Central memory CD4-positive, alpha-beta T cell (primary cell): ENCODE data around the gene OR12D2.
"Not testable (repeated sequence)": the region's sequence is repeated elsewhere in the genome, so short reads cannot be mapped to it uniquely, and the experiment has no call there.

ENCODE experiments used
- DNase-seq: peaks from one replicate; pipeline ENCODE4 v3.0.0; 2022
- total RNA-seq, 3 experiments: gene quantifications; one replicate each; lab custom pipeline; 2026; lab: John Stamatoyannopoulos, UW

Gene OR12D2, protein sequence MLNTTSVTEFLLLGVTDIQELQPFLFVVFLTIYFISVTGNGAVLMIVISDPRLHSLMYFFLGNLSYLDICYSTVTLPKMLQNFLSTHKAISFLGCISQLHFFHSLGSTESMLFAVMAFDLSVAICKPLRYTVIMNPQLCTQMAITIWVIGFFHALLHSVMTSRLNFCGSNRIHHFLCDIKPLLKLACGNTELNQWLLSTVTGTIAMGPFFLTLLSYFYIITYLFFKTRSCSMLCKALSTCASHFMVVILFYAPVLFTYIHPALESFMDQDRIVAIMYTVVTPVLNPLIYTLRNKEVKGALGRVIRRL
- total RNA-seq: 0 reads per million in 3 experiments

DNA sequence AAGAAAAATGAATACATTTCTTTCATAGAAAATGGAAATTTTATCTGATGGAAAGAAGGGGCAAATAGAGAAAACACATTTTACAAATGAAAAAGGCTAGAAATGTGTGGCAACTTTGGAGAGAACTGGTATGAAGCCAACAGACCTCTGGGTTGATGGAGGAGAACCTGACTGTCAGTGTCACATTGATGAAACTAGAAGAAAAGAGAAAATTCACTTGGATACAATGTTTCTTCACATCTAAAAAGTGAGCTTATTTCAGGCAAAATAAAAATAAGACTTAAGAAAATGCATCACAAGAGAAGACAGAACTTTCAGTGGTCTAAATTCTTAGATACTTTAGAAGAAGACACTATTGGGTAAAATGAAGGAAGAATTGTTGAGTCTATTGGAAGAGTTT is at the start of gene OR12D2:
TSS of gene OR12D2 (plus strand) at position 301 of the 400 bp plus-strand sequence. CDS start 1,069 bp downstream, outside the sequence.
- DNase-seq: no peak

DNA sequence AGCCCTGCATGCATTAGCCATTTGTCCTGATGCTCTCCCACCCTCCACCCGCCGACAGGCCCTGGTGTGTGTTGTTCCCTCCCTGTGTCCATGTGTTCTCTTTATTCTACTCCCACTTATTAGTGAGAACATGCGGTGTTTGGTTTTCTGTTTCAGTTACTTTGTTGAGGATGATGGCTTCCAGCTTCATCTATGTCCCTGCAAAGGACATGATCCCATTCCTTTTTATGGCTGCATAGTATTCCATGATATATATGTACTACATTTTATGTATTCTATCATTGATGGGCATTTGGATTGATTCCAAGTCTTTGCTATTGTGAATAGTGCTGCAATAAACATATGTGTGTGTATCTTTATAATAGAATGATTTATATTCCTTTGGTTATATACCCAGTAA is 46.1 kb upstream of the OR12D2 start:
- not testable (repeated sequence) for DNase-seq

DNA sequence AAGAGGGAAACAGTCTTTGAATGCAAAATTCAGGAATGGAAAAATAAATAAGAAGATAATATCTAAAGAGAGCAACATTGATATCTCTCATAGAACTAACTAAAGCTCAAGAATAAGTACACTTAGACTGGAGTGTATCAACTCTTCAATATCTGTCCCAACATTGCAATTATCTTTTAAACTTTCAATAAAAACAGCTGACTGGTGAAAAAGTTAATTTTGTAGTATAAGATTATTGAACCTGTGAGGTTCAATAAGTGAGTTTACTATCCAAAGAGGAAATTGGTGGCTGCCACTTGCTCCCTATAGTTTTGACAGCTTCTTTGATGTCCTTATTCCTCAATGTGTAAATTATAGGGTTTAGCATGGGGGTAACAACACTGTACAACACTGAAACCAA is 40.5 kb upstream of the OR12D2 start:
- no peak for DNase-seq

DNA sequence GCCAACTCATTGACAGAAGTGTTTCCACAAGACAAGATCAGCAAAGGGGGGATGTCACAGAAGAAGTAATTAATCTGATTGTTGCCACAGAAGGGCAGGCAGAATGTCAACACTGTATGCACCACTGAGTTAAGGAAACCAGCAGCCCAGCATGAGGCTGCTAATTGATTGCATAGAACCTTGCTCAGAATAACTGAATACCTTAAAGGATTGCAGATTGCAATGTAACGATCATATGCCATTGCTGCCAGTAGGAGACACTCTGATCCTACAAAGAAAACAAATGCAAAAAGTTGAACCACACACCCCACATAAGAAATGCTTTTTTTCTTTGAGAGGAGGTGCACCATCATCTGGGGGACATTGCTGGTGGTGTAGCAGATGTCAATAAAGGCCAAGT is 39.8 kb upstream of the OR12D2 start:
- no peak for DNase-seq

DNA sequence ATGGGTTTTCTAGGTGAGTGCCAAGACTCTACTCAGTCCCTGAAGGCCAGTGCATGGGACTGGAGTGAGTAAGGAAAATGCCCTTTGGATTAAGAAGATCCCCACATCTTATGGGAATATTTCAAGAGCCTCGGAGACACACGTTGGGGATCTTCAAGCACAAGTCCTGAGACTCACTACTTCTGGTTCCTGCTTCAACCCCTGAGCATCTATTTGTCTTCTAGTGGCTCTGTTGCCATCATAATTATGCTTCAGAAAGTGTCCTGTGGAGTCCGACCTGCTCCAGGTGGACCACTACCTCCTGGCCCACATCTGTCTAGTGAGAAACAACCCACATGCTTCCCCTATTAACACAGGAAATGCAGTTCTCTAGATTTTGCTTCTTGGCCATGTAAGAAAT is 26.7 kb upstream of the OR12D2 start, which contains the start of gene OR5V1:
TSS of gene OR5V1 (minus strand) at position 101 of the 400 bp plus-strand sequence. CDS start 12,670 bp downstream, outside the sequence.
- no peak for DNase-seq

DNA sequence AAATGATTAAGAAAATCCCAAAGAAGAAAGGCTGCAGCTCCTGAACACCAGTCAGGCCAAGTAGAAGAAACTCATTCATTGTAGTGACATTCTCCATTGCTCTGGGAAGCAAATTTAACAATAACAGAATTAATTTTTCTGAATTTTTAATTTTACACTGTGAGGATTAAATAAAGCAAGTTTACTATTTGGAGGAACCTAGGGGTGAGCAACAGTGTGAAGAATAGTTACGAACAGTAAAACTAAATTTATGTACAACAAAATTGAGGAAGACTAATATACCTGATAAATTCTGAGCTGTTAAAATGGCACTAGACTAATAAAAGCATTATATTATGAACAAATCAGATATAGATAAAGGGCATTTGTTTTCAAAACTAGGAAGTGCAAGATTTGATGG is 20.2 kb upstream of the OR12D2 start, which contains the start of gene OR12D3:
TSS of gene OR12D3 (minus strand) at position 101 of the 400 bp plus-strand sequence. CDS start at position 97, 4 bp downstream.
- no peak for DNase-seq

DNA sequence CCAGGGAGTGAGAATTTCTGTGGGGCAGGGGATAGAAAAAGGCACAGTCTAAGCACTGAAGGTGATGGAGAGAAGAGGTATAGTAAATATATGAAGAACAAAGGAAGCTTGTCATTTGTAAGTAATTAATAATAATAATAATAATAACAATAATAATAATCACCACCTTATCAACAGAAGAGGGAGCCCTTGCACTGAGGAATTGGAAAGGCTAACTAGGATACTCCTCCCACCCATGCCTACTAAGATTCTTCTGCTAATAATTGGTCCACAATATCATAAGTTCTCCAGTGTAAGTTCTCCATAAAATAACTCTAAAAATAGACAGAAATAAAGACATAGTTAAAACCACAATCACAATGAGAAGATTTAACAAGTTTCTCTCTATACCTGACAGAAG is 19.4 kb upstream of the OR12D2 start:
- DNase-seq: no peak

DNA sequence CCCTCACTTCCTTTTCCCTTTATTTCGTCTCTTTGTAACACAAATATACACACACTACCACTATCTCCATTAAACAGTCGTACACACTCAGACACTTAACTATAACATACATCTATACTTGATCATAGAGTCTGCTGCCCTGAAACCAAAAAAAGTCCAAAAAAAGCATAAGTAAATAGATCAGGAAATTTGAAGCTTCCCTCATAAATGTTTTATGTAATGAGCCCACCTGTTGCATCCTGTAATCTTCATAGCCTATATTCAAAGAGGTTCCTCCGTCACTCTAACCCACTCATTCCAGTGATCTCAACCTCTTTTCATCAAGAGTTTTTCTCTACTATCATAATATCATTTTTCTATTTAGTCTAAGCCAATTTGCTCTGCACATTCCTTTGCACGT is 6.9 kb upstream of the OR12D2 start:
- no peak for DNase-seq

DNA sequence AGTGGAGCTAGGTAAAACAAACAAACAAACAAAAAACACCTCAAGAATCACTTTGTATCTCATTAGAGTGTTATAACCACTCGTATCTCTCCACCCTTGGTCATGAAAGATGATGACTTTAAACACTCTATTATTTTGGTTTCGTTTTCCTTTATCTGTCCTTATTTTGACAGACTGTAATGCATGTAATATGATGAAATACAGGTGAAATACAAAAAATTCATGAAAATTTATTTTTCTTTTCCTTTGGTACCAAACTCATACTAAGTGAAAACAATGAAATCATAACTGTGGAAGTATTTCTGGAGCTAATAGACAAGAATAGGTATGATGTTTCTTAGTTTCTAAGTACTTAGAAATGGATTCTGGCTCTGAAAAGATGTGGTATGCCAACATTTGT is 4.1 kb downstream of the OR12D2 start:
- no peak for DNase-seq

DNA sequence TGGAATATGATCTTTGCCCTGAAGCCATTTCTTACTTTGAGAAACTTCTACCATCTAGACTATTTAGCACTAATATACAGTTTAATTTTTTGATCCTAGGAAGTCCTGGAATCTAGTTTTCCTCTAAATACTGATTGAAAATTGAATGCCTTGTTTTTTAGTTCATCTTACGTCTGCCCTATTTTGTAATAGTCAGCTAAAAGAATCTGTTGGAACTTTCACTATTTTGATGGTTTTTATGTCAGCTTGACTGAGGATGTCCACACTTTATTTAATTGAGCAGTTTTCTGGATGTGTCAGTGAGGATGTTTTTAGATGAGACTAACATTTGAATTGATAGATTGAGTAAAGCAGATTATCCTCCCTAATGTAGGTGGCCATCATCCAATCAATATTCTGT is 8.4 kb downstream of the OR12D2 start:
- no peak for DNase-seq

DNA sequence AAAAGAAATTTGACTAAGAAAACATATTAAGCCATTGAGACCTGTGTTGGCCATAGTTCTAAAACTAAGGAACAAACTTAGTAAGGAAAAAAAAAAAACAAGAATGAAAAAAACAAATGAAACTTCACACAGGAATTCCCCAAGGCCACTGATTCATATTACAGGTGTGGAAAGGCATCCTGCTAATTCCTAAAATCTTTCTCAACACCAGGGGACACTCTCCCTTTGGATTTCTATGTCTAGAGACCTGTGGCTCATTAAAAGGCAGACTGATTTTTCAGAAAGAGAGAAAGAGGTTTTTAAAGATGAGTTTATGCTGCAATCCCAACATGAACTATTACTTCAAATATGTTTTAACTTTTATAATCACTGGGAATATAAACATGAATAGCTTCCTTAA is 19.2 kb downstream of the OR12D2 start, which contains the start of gene OR12D1:
TSS of gene OR12D1 (plus strand) at position 341 of the 400 bp plus-strand sequence.
- no peak for DNase-seq

DNA sequence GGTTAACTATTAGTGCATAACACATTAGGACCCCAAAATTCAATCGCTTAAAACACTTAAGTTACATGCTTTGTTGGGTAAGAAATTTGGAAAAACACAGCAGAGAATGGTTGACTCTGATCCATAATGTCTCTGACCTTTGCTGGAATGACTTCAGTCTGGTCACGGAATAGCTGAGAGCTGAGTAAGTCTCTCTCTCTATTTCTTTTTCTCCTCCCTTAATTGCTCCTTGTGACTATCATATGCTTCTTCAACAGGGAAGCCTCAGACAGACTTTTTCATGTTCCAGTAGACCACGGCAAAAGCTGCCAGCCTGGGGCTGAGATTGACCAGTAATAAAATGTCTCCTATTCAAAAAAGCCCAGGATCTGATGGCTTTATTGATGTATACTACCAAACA is 24.1 kb downstream of the OR12D2 start:
- DNase-seq: no peak

DNA sequence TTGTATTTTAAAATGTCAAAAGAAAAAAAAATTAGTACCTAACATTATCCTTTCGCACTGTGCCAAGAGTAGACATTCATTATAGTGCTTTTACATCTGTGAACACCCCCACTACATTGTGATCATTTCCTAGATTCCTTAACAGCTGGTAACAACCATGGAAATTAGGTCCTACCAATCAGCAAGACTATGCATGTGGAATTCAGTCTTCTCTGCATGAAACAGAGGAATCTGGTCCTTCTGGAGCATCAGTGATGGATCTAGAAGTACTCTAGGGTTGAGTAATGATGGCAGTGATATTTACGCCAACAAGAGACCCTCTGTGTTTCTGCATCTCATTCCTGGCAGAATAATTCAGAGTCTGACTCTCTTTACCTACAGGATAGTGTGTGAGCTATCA is 28.7 kb downstream of the OR12D2 start:
- DNase-seq: no peak

DNA sequence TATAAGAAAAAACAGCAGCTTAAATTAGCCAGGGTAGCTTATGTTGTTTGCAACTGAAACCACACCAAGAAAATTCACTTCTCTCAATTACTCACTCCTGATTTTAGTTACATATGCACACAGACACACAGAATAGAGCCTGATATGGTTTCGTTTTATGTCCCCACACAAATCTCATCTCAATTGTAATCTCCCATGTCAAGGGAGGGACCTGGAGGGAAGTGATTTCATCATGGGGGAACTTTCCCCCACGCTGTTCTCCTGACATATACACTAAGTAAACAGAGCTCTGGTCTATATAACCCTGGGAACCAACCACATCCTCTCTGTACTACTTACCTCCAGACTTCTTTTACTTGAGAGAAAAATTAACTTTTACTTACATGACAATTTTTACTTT is 29.1 kb downstream of the OR12D2 start:
- DNase-seq: no peak

DNA sequence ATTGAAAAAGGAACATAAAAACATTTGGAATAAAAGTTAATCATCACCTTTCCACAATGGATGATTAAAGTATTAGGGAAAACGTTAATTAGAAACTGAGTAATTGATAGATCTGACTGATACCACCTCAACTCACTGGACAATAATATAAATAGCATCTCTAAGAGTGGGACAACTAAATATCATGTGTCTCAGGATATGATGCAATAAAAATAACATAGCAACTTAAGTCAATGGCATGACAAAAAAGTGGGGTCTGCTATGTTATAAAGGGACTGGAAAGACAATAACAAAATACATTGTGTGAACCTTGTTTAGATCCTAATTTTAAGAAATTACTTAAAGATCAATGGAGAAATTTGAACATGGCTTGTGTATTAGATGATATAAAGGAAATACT is 29.6 kb downstream of the OR12D2 start:
- no peak for DNase-seq

DNA sequence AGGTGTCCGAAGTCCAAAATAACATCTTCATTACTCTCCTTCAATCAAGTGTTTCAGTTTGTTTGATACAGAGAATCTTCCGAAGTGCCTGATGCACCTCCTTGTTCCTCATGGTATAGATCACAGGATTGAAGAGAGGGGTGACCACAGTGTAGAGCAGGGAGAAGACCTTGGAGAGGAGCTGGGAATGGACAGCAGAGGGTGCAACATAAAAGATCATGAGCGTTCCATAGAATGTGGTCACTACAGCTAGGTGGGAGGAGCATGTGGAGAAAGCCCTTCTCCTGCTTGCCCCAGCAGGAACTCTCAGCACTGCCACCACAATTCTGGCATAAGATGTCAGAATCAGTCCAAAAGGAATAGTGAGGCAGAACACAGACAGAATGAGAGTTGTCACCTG is 31.2 kb downstream of the OR12D2 start:
- DNase-seq: no peak

DNA sequence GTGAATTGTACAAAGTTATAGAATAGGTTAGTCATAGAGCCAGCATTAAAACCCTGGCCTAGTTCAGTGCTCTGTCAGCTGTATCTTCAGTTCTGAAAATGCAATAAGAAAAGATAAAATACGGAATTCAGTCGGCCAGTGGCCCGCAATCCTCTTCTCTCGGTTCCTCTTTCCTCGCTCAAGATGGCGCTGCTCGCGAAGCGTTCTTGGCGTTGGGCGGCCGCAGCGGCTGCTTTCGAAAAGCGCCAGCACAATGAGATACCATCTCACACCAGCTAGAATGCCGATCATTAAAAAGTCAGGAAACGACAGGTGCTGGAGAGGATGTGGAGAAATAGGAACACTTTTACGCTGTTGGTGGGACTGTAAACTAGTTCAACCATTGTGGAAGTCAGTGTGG is 41.3 kb downstream of the OR12D2 start:
- not testable (repeated sequence) for DNase-seq

DNA sequence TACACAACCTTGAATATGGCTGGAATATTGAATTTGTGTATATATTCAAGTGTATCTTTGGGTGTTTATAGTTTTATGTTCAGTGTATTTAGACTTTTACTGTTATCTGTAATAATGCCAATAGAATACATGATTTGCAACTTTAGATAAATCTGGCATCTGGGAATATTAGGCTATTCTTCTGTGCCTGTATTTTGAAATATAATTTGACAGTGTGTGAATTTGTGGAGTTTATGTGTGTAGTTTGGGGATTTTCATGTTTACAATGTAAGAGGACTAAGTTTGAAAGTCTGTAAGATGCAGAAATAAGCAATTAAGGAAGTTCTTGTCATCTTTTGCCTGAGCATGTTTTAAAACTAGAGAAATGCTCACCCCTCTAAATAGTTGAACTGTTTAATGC is 43.6 kb downstream of the OR12D2 start, which contains the start of gene OR10C1:
TSS of gene OR10C1 (plus strand) at position 301 of the 400 bp plus-strand sequence. CDS start 710 bp downstream, outside the sequence.
- no peak for DNase-seq

DNA sequence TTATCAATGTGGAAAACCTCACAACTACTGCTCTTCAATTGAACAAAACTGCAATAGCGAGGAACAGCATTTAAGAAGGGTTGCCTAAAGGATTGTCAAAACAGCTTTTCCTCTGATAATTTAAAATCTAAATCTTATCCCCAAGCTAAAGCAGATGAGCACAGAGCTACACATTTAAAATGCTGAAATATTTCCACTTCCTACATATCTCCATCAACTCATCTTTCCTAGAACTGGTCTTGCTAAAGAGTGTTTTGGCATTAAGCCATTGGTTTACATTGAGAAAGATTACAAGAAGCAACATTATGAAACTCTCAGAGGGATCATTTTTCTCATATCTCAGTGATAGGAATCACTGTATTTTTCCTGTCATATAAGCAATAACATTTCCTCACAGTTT is 47.3 kb downstream of the OR12D2 start:
- DNase-seq: no peak

DNA sequence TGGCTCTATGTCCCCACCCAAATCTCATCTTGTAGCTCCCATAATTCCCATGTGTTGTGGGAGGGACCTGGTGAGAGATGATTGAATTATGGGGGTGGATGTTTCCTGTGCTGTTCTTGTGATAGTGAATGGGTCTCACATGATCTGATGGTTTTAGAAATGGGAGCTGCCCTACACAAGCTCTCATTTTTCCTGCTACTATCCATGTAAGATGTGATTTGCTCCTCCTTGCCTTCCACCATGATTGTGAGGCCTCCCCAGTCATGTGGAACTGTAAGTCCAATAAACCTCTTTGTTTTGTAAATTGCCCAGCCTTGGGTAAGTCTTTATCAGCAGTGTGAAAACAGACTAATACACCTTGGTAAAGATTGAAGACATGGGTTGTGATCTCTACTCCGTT is 48.6 kb downstream of the OR12D2 start:
- not testable (repeated sequence) for DNase-seq
